Astrocyte (in vitro differentiated cells and primary cell): Measurements from ENCODE around the gene PGP.

Experiments
- CTCF ChIP-seq: IDR thresholded peaks from 2 replicates; pipeline ENCODE4 v1.5.1; 2011; ENCODE audit warnings: low read depth, mild to moderate bottlenecking, inconsistent platforms, low read length, moderate library complexity; ENCODE audit not compliant: insufficient read depth
- EZH2 ChIP-seq: IDR thresholded peaks from 2 replicates; pipeline ENCODE4 v1.6.1; 2012; ENCODE audit warnings: mild to moderate bottlenecking, low read length, inconsistent platforms; ENCODE audit not compliant: insufficient read depth

GRCh38 chr16:2194852-2195321 is 19.8 kb downstream of the PGP start:
- TF ChIP-seq CTCF (no peak), EZH2 (no peak)
